Suprapubic skin (tissue), 4 donors: ENCODE data around the gene XPNPEP2. TPM values are rescaled to one million over a fixed set of nuclear protein-coding genes. Genes with fewer than 3 reads are reported as not detected.

Source experiments
- DNase-seq, 2 donors: peaks; one replicate each; pipeline ENCODE4 v3.0.0-alpha.2; 2019; ENCODE audit warnings: low spot score in 2 of 2
- H3K27ac ChIP-seq: fragments of 200-600 bp; sonication (generic); one replicate; pipeline ENCODE4 v1.5.1; 2019
- H3K27me3 ChIP-seq: fragments of 200-600 bp; sonication (generic); one replicate; pipeline ENCODE4 v1.5.1; 2019
- H3K36me3 ChIP-seq: fragments of 200-600 bp; sonication (generic); one replicate; pipeline ENCODE4 v1.5.1; 2019
- H3K4me1 ChIP-seq: fragments of 200-600 bp; sonication (generic); one replicate; pipeline ENCODE4 v1.5.1; 2019
- H3K4me3 ChIP-seq: fragments of 200-600 bp; sonication (generic); one replicate; pipeline ENCODE4 v1.5.1; 2019; ENCODE audit warnings: mild to moderate bottlenecking
- H3K9me3 ChIP-seq: fragments of 200-600 bp; sonication (generic); one replicate; pipeline ENCODE4 v1.5.1; 2019
- CTCF ChIP-seq, 2 donors: fragments of 200-600 bp in 1 of 2; fragments of 450-650 bp in 1 of 2; sonication (generic) in 1 of 2; IDR thresholded peaks; one replicate each; pipeline ENCODE4 v1.5.1; 2016 to 2019; ENCODE audit warnings: antibody characterized with exemption in 2 of 2, mild to moderate bottlenecking in 1 of 2, moderate library complexity in 1 of 2
- EP300 ChIP-seq: sonication (generic); formaldehyde crosslinking; IDR thresholded peaks from one replicate; pipeline ENCODE4 v1.6.1; 2017; ENCODE audit warnings: antibody characterized with exemption
- POLR2A ChIP-seq, 2 donors: fragments of 450-650 bp; IDR thresholded peaks; one replicate each; pipeline ENCODE4 v1.6.1; 2017; ENCODE audit warnings: antibody characterized with exemption in 2 of 2, mild to moderate bottlenecking in 2 of 2, moderate library complexity in 2 of 2
- POLR2AphosphoS5 ChIP-seq, 3 donors: sonication (generic); formaldehyde crosslinking; IDR thresholded peaks; one replicate each; pipeline ENCODE4 v1.6.1; 2017; ENCODE audit warnings: antibody characterized with exemption in 3 of 3
- WGBS: methylation state at CpG from one replicate; pipeline ENCODE4 v1.1.5; 2018; 5-methylcytosine and 5-hydroxymethylcytosine counted together
- total RNA-seq, 4 donors: library from RNA; depleted of rRNA; stranded (reverse); fragments of >200 nt; gene quantifications; one replicate each; pipeline ENCODE4 v1.1.0, GENCODE V29; 2016

Gene XPNPEP2
- total RNA-seq, 4 donors from 2014 or later, result 0.83 to 6.1 (median 2.4) TPM

GRCh38 chrX:129772796-129773431, 34.1 kb downstream of the XPNPEP2 start:
- H3K36me3 ChIP-seq, result no peaks in the 10 kb centered on the region
- H3K4me3 ChIP-seq, result no peak overlapping the region
- 76% methylated on average over 14 of the region's 14 CpGs for WGBS
- no peak overlapping the region for H3K27ac ChIP-seq
- no peaks in the 10 kb centered on the region for H3K9me3 ChIP-seq
- peak; percentile 78 to 80 for DNase-seq
- no peak for TF ChIP-seq POLR2A (IDR thresholded peaks at IDR 0.05)
- TF ChIP-seq CTCF (IDR thresholded peaks at IDR 0.05), result no peak
- TF ChIP-seq POLR2AphosphoS5 (IDR thresholded peaks at IDR 0.05), result no peak
- no peak for TF ChIP-seq EP300
- no peaks in the 10 kb centered on the region for H3K4me1 ChIP-seq
- H3K27me3 ChIP-seq, result no peaks in the 10 kb centered on the region

- DNase-seq, result no peak
- Histone ChIP-seq H3K4me1 (no peaks in the 10 kb centered on the region), H3K27me3 (no peaks in the 10 kb centered on the region), H3K4me3 (no peak overlapping the region), H3K36me3 (no peaks in the 10 kb centered on the region), H3K27ac (no peak overlapping the region), H3K9me3 (no peaks in the 10 kb centered on the region)
- no peak for TF ChIP-seq CTCF (IDR thresholded peaks at IDR 0.05)
- no peak for TF ChIP-seq POLR2AphosphoS5 (IDR thresholded peaks at IDR 0.05)
- no peak for TF ChIP-seq POLR2A (IDR thresholded peaks at IDR 0.05)
- TF ChIP-seq EP300, result no peak
- 79% methylated on average over 4 of the region's 4 CpGs for WGBS
Measured at GRCh38 chrX:129773649-129774458, 35.1 kb downstream of the XPNPEP2 start.

- DNase-seq, result no peak
- Histone ChIP-seq H3K9me3 (no peaks in the 10 kb centered on the region), H3K27me3 (no peaks in the 10 kb centered on the region), H3K36me3 (no peaks in the 10 kb centered on the region), H3K4me1 (no peaks in the 10 kb centered on the region), H3K4me3 (peak overlapping the region; percentile 9), H3K27ac (no peak overlapping the region)
- no peak for TF ChIP-seq POLR2AphosphoS5 (IDR thresholded peaks at IDR 0.05)
- no peak for TF ChIP-seq POLR2A (IDR thresholded peaks at IDR 0.05)
- no peak for TF ChIP-seq EP300
- no peak for TF ChIP-seq CTCF (IDR thresholded peaks at IDR 0.05)
- WGBS, result 61% methylated on average over 30 of the region's 30 CpGs
Measured at GRCh38 chrX:129777218-129778030, 38.6 kb downstream of the XPNPEP2 start.

GRCh38 chrX:129779086-129779672, 40.4 kb downstream of the XPNPEP2 start:
- H3K4me3 ChIP-seq, result no peak overlapping the region
- H3K4me1 ChIP-seq, result no peaks in the 10 kb centered on the region
- no peaks in the 10 kb centered on the region for H3K36me3 ChIP-seq
- DNase-seq, result no peak
- TF ChIP-seq CTCF (IDR thresholded peaks at IDR 0.05), result no peak
- no peak for TF ChIP-seq EP300
- WGBS, result 80% methylated on average over 7 of the region's 7 CpGs
- no peaks in the 10 kb centered on the region for H3K9me3 ChIP-seq
- no peaks in the 10 kb centered on the region for H3K27me3 ChIP-seq
- H3K27ac ChIP-seq, result no peak overlapping the region
